Ecto neural progenitor cell (in vitro differentiated cells): ENCODE results near the gene HAAO.

Experiments
- DNase-seq: peaks from one replicate; pipeline ENCODE4 v3.0.0-alpha.2; 2018; ENCODE audit warnings: low spot score

The HAAO gene

GRCh38 chr2:42813763-42814162 lies 21.4 kb upstream of the HAAO start:
- DNase-seq, result no peak

GRCh38 chr2:42812899-42813479 lies 20.6 kb upstream of the HAAO start:
- no peak for DNase-seq

- DNase-seq, result peak; percentile 74
These were observed 18.8 kb upstream of the HAAO start for GRCh38 chr2:42810971-42811811.

GRCh38 chr2:42810121-42810970 lies 18.0 kb upstream of the HAAO start:
- DNase-seq, result peak; percentile 97

GRCh38 chr2:42809819-42810120 lies 17.4 kb upstream of the HAAO start:
- no peak for DNase-seq

- DNase-seq, result no peak
These were observed 16.9 kb upstream of the HAAO start for GRCh38 chr2:42809131-42809818.

- DNase-seq, result no peak
These were observed 15.9 kb upstream of the HAAO start for GRCh38 chr2:42808301-42808700.

- no peak for DNase-seq
These were observed 14.4 kb upstream of the HAAO start for GRCh38 chr2:42806786-42807185.

- DNase-seq, result no peak
These were observed 12.5 kb upstream of the HAAO start for GRCh38 chr2:42804891-42805290.

GRCh38 chr2:42804338-42804737 lies 12.0 kb upstream of the HAAO start:
- DNase-seq, result no peak

- DNase-seq, result no peak
These were observed 9.8 kb upstream of the HAAO start for GRCh38 chr2:42802150-42802549.

GRCh38 chr2:42801381-42801780 lies 9.0 kb upstream of the HAAO start:
- DNase-seq, result no peak

- no peak for DNase-seq
These were observed 8.6 kb upstream of the HAAO start for GRCh38 chr2:42800981-42801380.

GRCh38 chr2:42800461-42800962 lies 8.1 kb upstream of the HAAO start:
- DNase-seq, result no peak

- no peak for DNase-seq
These were observed 7.5 kb upstream of the HAAO start for GRCh38 chr2:42799881-42800280.

- no peak for DNase-seq
These were observed 4.9 kb upstream of the HAAO start for GRCh38 chr2:42797281-42797680.

- DNase-seq, result no peak
These were observed 4.3 kb upstream of the HAAO start for GRCh38 chr2:42796427-42797248.

- no peak for DNase-seq
These were observed 3.5 kb upstream of the HAAO start for GRCh38 chr2:42795841-42796301.

- no peak for DNase-seq
These were observed 2.9 kb upstream of the HAAO start for GRCh38 chr2:42795275-42795674.

- no peak for DNase-seq
These were observed 2.1 kb upstream of the HAAO start for GRCh38 chr2:42794271-42795046.
